HCT116 (cell line): Measurements from ENCODE around the gene IFNA8. TPM values are rescaled to one million over a fixed set of nuclear protein-coding genes. Genes with fewer than 3 reads are reported as not detected.

Experiments
- ATAC-seq: fragments of 200-7000 bp; cut with Tn5 transposase; 2 replicates; pipeline ENCODE4 v1.9.1; 2020; ENCODE audit warnings: mild to moderate bottlenecking, moderate library complexity
- BruUV-seq: library from RNA; stranded (reverse); fragments of 400-500 nt; replicated peaks from 2 replicates; lab custom pipeline; 2021; lab: Mats Ljungman, UMichigan
- CTCF ChIA-PET: fragments of 300-600 bp; sonication (Branson Sonifier 250); formaldehyde crosslinking; loops from one replicate; lab custom pipeline; 2021; ENCODE audit warnings: antibody characterized with exemption; lab: Charles Lee
- POLR2A ChIA-PET: fragments of 300-600, 350-600 bp; sonication (Branson Sonifier 250); formaldehyde crosslinking; loops from one replicate; lab custom pipeline; 2021; ENCODE audit warnings: antibody characterized with exemption; lab: Charles Lee
- RAD21 ChIA-PET, 2 experiments: fragments of 300-600 bp; sonication (Branson Sonifier 250); formaldehyde crosslinking; loops; one replicate each; lab custom pipeline; 2023; ENCODE audit warnings: low total read pairs in 2 of 2; ENCODE audit not compliant: uncharacterized antibody in 2 of 2, unreplicated experiment in 2 of 2, low non-redundant PET in 1 of 2; lab: Charles Lee
- DNase-seq: peaks from one replicate; pipeline ENCODE4 v3.0.0-alpha.2; 2010; ENCODE audit warnings: low read depth, low spot score
- H2AFZ ChIP-seq: fragments of 200-600 bp; shearing (Covaris generic), sonication (generic); 2 replicates; pipeline ENCODE4 v1.6.1; 2017; ENCODE audit warnings: low read depth, mixed run types, mixed read lengths, antibody characterized with exemption, low read length; ENCODE audit not compliant: poor library complexity, severe bottlenecking
- H3K27ac ChIP-seq: 2 replicates; pipeline ENCODE4 v1.5.1; 2012; ENCODE audit warnings: low read depth, low read length
- H3K27me3 ChIP-seq: fragments of 200-600 bp; sonication (generic); 2 replicates; pipeline ENCODE4 v1.6.1; 2016; ENCODE audit warnings: mixed run types, low read length, mixed read lengths; ENCODE audit not compliant: insufficient read depth
- H3K36me3 ChIP-seq, 2 experiments: fragments of 200-500 bp in 1 of 2; fragments of 200-600 bp in 1 of 2; sonication (Bioruptor generic) in 1 of 2; sonication (generic) in 1 of 2; 2 replicates each; pipeline versions ENCODE4 v1.5.1 to v1.6.1; 2014 to 2016; ENCODE audit warnings: low read length in 2 of 2, inconsistent platforms in 1 of 2, mixed read lengths in 1 of 2, mixed run types in 1 of 2; ENCODE audit not compliant: insufficient read depth in 2 of 2, control insufficient read depth in 1 of 2
- H3K4me1 ChIP-seq, 2 experiments: fragments of 200-600 bp in 1 of 2; sonication (generic) in 1 of 2; 2 replicates each; pipeline versions ENCODE4 v1.5.1 to v1.6.1; 2012 to 2017; ENCODE audit warnings: low read length in 2 of 2, inconsistent platforms in 1 of 2, mild to moderate bottlenecking in 1 of 2, mixed read lengths in 1 of 2, mixed run types in 1 of 2, moderate library complexity in 1 of 2; ENCODE audit not compliant: insufficient read depth in 2 of 2, control insufficient read depth in 1 of 2
- H3K4me2 ChIP-seq: fragments of 200-600 bp; sonication (generic); 2 replicates; pipeline ENCODE4 v1.6.1; 2017; ENCODE audit warnings: mixed run types, low read length, mixed read lengths
- H3K4me3 ChIP-seq, 2 experiments: fragments of 200-600 bp in 1 of 2; sonication (generic) in 1 of 2; replicated peaks in 1 of 2; 2 replicates each; pipeline ENCODE4 v1.5.1; 2011 to 2016; ENCODE audit warnings: low read length in 2 of 2, control low read depth in 1 of 2, low read depth in 1 of 2, mild to moderate bottlenecking in 1 of 2, mixed read lengths in 1 of 2, mixed run types in 1 of 2
- H3K79me2 ChIP-seq: fragments of 200-600 bp; sonication (generic); 2 replicates; pipeline ENCODE4 v1.6.1; 2017; ENCODE audit warnings: mild to moderate bottlenecking, mixed run types, low read length, moderate library complexity, mixed read lengths; ENCODE audit not compliant: insufficient read depth
- H3K9ac ChIP-seq: fragments of 200-600 bp; sonication (generic); 2 replicates; pipeline ENCODE4 v1.6.1; 2016; ENCODE audit warnings: low read length, mixed read lengths
- H3K9me2 ChIP-seq: fragments of 200-600 bp; sonication (generic), shearing (Covaris generic); 2 replicates; pipeline ENCODE4 v1.6.1; 2017; ENCODE audit warnings: mixed run types, mild to moderate bottlenecking, moderate library complexity; ENCODE audit not compliant: insufficient read depth
- H3K9me3 ChIP-seq, 2 experiments: fragments of 200-500 bp in 1 of 2; fragments of 200-600 bp in 1 of 2; sonication (Bioruptor generic) in 1 of 2; sonication (generic) in 1 of 2; 2 replicates each; pipeline ENCODE4 v1.6.1; 2014 to 2017; ENCODE audit warnings: low read length in 2 of 2, mixed read lengths in 2 of 2, inconsistent platforms in 1 of 2, low read depth in 1 of 2, mild to moderate bottlenecking in 1 of 2, mixed run types in 1 of 2, moderate library complexity in 1 of 2; ENCODE audit not compliant: control insufficient read depth in 1 of 2, insufficient read depth in 1 of 2
- H4K20me1 ChIP-seq: fragments of 200-600 bp; sonication (generic), shearing (Covaris generic); 2 replicates; pipeline ENCODE4 v1.6.1; 2017; ENCODE audit warnings: mixed run types, mild to moderate bottlenecking, moderate library complexity; ENCODE audit not compliant: insufficient read depth
- CBX3 ChIP-seq: IDR thresholded peaks from 2 replicates; pipeline ENCODE4 v1.6.1; 2012; ENCODE audit warnings: low read depth
- CEBPB ChIP-seq: IDR thresholded peaks from 2 replicates; pipeline ENCODE4 v1.6.1; 2012; ENCODE audit warnings: low read depth
- CTCF ChIP-seq, 3 experiments: fragments of 200-600 bp in 1 of 3; sonication (generic) in 1 of 3; IDR thresholded peaks in 2 of 3; conservative IDR thresholded peaks in 1 of 3; 2 replicates each; pipeline ENCODE4 v1.5.1; 2012 to 2017; ENCODE audit warnings: low read depth in 2 of 3, low read length in 2 of 3, antibody characterized with exemption in 1 of 3, borderline replicate concordance in 1 of 3, control low read depth in 1 of 3, mild to moderate bottlenecking in 1 of 3, mixed read lengths in 1 of 3, mixed run types in 1 of 3, moderate library complexity in 1 of 3; ENCODE audit not compliant: insufficient read depth in 1 of 3
- EGR1 ChIP-seq: IDR thresholded peaks from 2 replicates; pipeline ENCODE4 v1.6.1; 2012; ENCODE audit warnings: low read depth
- ELF1 ChIP-seq: IDR thresholded peaks from 2 replicates; pipeline ENCODE4 v1.6.1; 2012; ENCODE audit warnings: low read depth, borderline replicate concordance
- EZH2 ChIP-seq: fragments of 200-600 bp; sonication (generic); IDR thresholded peaks from 2 replicates; pipeline ENCODE4 v1.6.1; 2017; ENCODE audit warnings: antibody characterized with exemption, mixed run types
- EZH2phosphoT487 ChIP-seq: fragments of 200-600 bp; IDR thresholded peaks from 2 replicates; pipeline ENCODE4 v1.6.1; 2018; ENCODE audit warnings: antibody characterized with exemption, borderline replicate concordance
- FOSL1 ChIP-seq: IDR thresholded peaks from 2 replicates; pipeline ENCODE4 v1.6.1; 2012; ENCODE audit warnings: low read depth
- JUND ChIP-seq: IDR thresholded peaks from 2 replicates; pipeline ENCODE4 v1.6.1; 2012
- MAX ChIP-seq: IDR thresholded peaks from 2 replicates; pipeline ENCODE4 v1.6.1; 2012
- POLR2AphosphoS5 ChIP-seq: IDR thresholded peaks from 2 replicates; pipeline ENCODE4 v1.6.1; 2011; ENCODE audit warnings: mild to moderate bottlenecking, low read depth, low read length, moderate library complexity
- RAD21 ChIP-seq: IDR thresholded peaks from 2 replicates; pipeline ENCODE4 v1.6.1; 2012; ENCODE audit warnings: low read depth, mild to moderate bottlenecking
- SIN3A ChIP-seq: IDR thresholded peaks from 2 replicates; pipeline ENCODE4 v1.6.1; 2012; ENCODE audit warnings: low read depth
- YY1 ChIP-seq: IDR thresholded peaks from 2 replicates; pipeline ENCODE4 v1.6.1; 2011; ENCODE audit warnings: low read length, low read depth, moderate library complexity, mild to moderate bottlenecking; ENCODE audit not compliant: insufficient replicate concordance; ENCODE audit errors: extremely low read depth
- ZBTB33 ChIP-seq: IDR thresholded peaks from 2 replicates; pipeline ENCODE4 v1.6.1; 2011; ENCODE audit warnings: mild to moderate bottlenecking, low read length, moderate library complexity; ENCODE audit not compliant: insufficient replicate concordance; ENCODE audit errors: extremely low read depth
- ZFX ChIP-seq: fragments of 450-650 bp; IDR thresholded peaks from 2 replicates; pipeline ENCODE4 v1.6.1; 2017
- ZNF274 ChIP-seq: fragments of 200-500 bp; sonication (Bioruptor generic); IDR thresholded peaks from 2 replicates; pipeline ENCODE4 v1.6.1; 2014; ENCODE audit warnings: mild to moderate bottlenecking, low read depth, low read length, inconsistent platforms
- intact Hi-C: fragments of 100-400 bp; cut with micrococcal nuclease; formaldehyde crosslinking; loops from 2 replicates; pipeline ENCODE4 v1.10.0; 2022
- total RNA-seq: library from RNA; stranded (reverse); gene quantifications from one replicate; pipeline ENCODE4 v1.2.1, GENCODE V29; 2021; ENCODE audit not compliant: unreplicated experiment

Gene IFNA8
- total RNA-seq, 1 experiment from 2014 or later: not detected

- Histone ChIP-seq H3K9me2 (no peaks in the 10 kb centered on the region), H3K4me3 (no peak overlapping the region), H2AFZ (no peak overlapping the region), H3K4me1 (no peaks in the 10 kb centered on the region), H3K27ac (no peak overlapping the region), H3K36me3 (no peaks in the 10 kb centered on the region), H3K27me3 (no peaks in the 10 kb centered on the region), H4K20me1 (no peaks in the 10 kb centered on the region), H3K9me3 (no peaks in the 10 kb centered on the region), H3K9ac (no peak overlapping the region), H3K4me2 (no peak overlapping the region), H3K79me2 (no peaks in the 10 kb centered on the region)
- RAD21 ChIA-PET: no interaction called here
- TF ChIP-seq ZBTB33 (no peak), EGR1 (no peak), EZH2phosphoT487 (no peak), YY1 (no peak), SIN3A (no peak), JUND (no peak), POLR2AphosphoS5 (no peak), FOSL1 (no peak), CEBPB (no peak), CTCF (IDR thresholded peaks at IDR 0.05 in 2 of 3, conservative IDR thresholded peaks at IDR 0.05 in 1 of 3; ENCODE audit: borderline replicate concordance in 1 of 3, insufficient read depth in 1 of 3, low read depth in 2 of 3, low read length in 2 of 3) (no peak), ELF1 (no peak), CBX3 (no peak), RAD21 (no peak), ZNF274 (no peak), EZH2 (no peak), MAX (no peak), ZFX (no peak)
- DNase-seq (no peak), ATAC-seq (no peak)
- CTCF ChIA-PET: no interaction called here
- intact Hi-C loops: no loop called here
- no TSS peak for BruUV-seq
- POLR2A ChIA-PET: no interaction called here
These were observed 41.9 kb downstream of the IFNA8 start for GRCh38 chr9:21450733-21451394.
